IPS DF 6.9 (cell line): Measurements from ENCODE around the gene GLI1.

Experiments used
- DNase-seq: peaks from one replicate; pipeline ENCODE4 v3.0.0-alpha.2; 2013; ENCODE audit warnings: low read depth, low spot score
- H3K27ac ChIP-seq: one replicate; pipeline ENCODE4 v1.5.1; 2013; ENCODE audit warnings: low read length, control low read depth
- H3K27me3 ChIP-seq: 2 replicates; pipeline ENCODE4 v1.6.1; 2013; ENCODE audit warnings: mild to moderate bottlenecking, low read length; ENCODE audit not compliant: control insufficient read depth, insufficient read depth
- H3K36me3 ChIP-seq: 2 replicates; pipeline ENCODE4 v1.6.1; 2013; ENCODE audit warnings: low read length; ENCODE audit not compliant: control insufficient read depth, insufficient read depth
- H3K4me1 ChIP-seq: 2 replicates; pipeline ENCODE4 v1.6.1; 2013; ENCODE audit warnings: low read length; ENCODE audit not compliant: control insufficient read depth, insufficient read depth
- H3K4me3 ChIP-seq: 2 replicates; pipeline ENCODE4 v1.5.1; 2013; ENCODE audit warnings: mild to moderate bottlenecking, low read length
- H3K9me3 ChIP-seq: 2 replicates; pipeline ENCODE4 v1.6.1; 2013; ENCODE audit warnings: low read length, inconsistent platforms; ENCODE audit not compliant: control insufficient read depth, insufficient read depth
- WGBS: extraction: QIAGEN DNeasy Blood & Tissue Kit; methylation state at CpG from one replicate; pipeline ENCODE4 v1.1.7; 2013; ENCODE audit warnings: mixed read lengths, missing lambda C conversion rate; ENCODE audit not compliant: insufficient read length, insufficient coverage; 5-methylcytosine and 5-hydroxymethylcytosine counted together

The GLI1 gene

DNA sequence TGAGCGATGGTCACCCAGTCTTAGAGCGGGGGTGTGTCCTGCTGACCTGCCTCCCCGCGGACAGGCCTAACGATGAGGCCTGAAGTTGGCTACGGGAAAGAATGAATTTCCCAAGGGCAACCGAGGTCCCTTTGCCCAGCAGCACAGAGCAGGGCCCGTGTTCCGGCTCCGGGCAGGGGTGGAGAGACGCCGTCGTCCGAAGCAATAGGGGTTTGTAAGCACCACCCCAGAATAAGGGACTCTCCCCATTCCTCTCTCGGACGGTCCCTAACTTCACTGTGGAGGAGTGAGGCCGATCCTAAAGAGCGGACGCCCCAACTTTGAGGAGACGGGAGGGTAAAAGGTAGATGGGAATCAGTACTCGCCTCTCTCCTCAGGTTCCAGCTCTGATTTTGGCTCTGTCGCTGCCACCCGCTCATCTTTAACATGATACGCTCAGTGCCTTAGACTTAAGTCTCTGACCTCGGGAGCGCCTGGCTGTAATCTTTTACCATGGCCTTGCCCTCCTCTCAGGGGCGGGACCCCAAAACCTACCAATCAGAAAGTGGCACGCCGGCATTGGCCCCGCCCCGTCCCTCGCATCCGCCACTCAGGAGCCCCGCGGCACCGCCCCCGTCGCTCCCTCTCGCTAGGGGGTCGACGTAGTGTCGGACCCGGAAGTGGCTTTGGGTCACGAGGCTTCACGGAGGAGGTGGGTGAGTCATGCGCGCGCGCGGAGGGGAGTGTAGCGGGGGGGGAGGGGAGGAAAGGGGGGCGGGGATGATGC, 60.7 kb downstream of the GLI1 start, which contains the start of gene DDIT3:
Gene DDIT3 (minus strand): TSS at position 462 of the 766 bp plus-strand sequence. CDS start 3,108 bp downstream, outside the sequence.
- DNase-seq = peak; percentile 94
- Histone ChIP-seq H3K27ac (no peak within 1 kb of the TSS), H3K36me3 (peaks cover 16% of the 10 kb centered on the region), H3K4me3 (peak within 1 kb of the TSS; percentile 77; the same call in 1 of the 2 replicates), H3K9me3 (no peaks in the 10 kb centered on the region), H3K4me1 (peaks cover 5% of the 10 kb centered on the region; the same call in 1 of the 2 replicates), H3K27me3 (no peaks in the 10 kb centered on the region)
- no CpG with 5 or more reads among the region's 52 CpGs for WGBS

DNA sequence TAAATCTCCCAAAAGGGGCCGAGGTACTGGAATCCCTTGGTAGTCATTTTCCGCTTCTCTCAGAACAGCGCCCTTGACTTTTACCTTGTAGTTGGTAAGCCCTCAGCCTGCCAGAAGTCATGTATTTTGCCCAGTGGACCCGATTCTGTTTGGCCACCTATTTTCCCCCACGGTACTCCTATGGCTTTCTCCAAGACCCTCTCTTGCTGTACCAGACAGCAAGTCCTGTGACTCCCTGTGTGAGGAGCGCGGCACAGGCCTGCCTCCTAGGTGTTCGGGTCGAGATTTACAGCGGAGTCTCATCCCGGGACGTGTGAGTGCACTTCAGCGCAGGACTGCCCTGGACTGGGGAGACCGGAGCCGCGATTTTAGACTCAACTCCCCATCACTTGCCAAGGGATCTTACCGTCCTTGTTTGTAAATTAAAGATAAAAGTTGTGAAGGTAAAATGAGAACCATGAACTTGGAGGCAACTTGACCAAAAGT, 62.0 kb downstream of the GLI1 start:
- no peak for DNase-seq
- H3K27ac ChIP-seq = no peak overlapping the region

More for the DNA sequence above, 62.0 kb downstream of the GLI1 start:
- H3K9me3 ChIP-seq = no peaks in the 10 kb centered on the region
- H3K36me3 ChIP-seq = peaks cover 8% of the 10 kb centered on the region
- WGBS = no CpG with 5 or more reads among the region's 17 CpGs
- peaks cover 5% of the 10 kb centered on the region; the same call in 1 of the 2 replicates for H3K4me1 ChIP-seq
- no peaks in the 10 kb centered on the region for H3K27me3 ChIP-seq
- no peak overlapping the region for H3K4me3 ChIP-seq
